GM20431 (cell line): ENCODE measurements around the gene BMPER.

Source experiments
- in situ Hi-C: fragments of 300-500 bp; cut with MseI, MboI; formaldehyde crosslinking; loops from one replicate; pipeline ENCODE4 v1.15.0; 2020; ENCODE audit warnings: low sequenced_read_pairs; ENCODE audit not compliant: unreplicated experiment

The BMPER gene

DNA sequence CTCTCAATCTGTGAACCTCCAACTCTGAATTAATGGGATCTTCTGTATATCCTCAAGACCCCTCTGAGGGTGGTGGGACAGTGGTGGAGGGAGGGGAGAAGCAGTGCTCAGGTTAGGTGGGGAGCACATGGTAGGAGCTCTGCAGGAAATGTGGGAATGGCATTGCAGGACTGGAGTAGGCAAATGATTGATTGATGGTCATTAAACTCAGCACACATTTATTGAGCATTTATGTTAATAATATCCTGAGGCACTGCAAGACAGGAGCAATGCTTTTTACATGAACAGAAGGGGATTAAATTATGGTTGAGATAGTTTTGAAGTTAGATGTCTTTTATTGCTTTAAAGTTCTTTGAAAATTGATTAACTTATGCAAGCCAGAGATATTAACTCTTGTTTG is 14.1 kb downstream of the BMPER start:
- in situ Hi-C loops = no loop called here

DNA sequence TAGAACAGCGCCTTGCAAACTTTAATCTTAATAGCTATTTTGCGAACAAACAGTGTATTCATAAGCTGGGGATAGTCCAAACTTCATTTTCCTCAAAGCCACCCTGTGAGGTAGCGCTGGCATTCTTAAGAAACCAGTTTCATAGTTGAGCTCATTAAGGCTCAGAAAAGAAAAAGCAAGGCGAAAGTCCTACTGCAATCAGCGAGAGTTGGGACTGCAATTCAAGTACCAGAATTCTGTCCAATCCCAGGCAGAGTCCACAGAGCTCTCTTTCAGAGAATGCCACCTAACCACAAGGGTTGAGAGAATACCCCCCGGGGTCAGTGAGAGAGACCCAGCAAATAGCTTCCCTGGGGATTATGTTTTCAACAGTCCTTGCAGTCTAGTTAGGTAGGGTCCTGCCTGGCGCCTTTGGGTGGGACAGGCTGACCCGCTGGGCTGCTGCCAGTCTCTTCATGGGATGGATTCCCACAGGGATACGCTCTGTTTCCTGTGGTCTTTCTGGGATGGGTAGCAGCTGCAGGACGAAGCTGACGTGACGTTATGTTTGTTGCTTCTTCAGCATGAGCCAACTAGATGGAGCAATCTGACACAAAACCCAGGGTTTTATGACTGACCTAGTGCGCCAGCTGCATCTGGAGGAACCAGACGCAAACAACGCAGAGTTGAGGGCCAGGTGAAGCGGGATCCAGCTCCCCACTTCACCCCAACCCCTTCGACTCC is 16.0 kb downstream of the BMPER start:
- in situ Hi-C loops = no loop called here

DNA sequence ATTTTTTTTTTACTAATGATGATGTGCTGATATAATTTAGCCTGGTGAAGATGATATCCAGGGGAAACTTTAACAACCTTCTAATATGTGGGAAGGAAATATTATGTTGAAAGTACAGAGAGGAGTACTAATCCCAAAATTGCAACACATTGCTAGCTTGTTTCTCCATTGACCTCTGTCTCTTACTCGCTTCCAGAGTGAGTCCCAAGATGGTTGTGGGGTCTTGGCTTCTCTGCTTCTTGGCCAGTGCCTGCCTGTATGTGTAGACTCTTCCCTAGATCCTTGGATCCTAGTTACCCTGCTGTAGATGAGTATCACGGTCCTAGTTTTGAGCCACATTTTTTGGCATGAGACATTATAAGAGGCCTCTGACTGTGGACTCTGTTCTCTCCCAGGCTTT is 17.5 kb downstream of the BMPER start:
- in situ Hi-C loops = no loop called here

DNA sequence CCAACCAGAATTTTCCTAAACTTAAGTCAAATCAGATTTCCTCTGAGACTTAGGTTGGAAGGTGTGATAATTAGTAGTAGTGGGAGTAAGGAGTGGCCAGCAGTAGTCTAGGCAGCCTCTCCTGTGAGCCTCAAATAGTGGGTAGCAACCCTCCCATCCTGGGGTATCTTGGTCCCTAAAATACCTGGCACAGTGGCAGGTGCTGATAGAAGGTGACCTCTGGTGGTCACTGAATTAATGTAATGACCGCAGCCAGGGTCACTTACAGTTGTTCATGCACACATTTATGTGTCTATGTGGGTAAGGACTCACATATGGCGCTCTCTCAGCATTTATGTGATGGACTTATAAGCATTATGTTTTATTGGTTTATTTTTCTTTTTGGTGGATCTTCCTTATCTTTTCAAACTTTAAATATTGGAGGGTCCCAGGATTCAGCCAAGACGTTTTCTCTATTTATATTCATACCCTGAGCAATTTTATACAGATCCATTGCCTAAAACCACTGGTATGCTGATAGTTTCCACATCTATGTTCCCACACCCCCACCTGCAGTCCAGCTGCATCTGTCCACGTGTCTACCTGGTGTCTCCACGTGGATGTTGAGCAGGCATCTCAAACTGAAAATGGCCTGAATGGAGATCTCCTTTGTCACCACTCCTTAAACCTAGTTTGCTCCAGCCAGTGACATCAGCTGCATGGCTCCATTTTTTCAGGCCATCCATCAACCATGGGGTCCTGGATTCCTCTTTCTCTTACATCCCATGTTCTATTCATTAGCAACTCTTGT is 18.3 kb downstream of the BMPER start:
- in situ Hi-C loops = no loop called here

DNA sequence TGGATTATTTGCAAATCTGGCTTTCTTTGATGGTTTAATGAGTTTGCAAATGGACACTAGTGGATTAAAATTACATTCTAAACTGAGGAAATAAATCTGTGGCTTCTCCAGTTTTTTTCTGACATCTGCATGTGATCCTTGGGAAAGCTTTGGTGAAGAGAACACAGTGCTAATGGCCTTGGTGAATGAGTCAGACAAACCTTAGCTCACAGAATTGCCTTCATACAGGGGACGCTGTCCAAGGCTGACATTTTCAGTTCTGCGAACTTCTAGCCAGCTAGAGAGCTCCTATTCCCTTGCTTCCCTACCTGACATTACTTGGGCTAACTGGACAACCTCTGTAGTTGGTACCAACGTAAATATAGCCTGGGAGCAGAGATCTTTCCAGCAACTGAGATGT is 21.2 kb downstream of the BMPER start:
- in situ Hi-C loops = no loop called here

DNA sequence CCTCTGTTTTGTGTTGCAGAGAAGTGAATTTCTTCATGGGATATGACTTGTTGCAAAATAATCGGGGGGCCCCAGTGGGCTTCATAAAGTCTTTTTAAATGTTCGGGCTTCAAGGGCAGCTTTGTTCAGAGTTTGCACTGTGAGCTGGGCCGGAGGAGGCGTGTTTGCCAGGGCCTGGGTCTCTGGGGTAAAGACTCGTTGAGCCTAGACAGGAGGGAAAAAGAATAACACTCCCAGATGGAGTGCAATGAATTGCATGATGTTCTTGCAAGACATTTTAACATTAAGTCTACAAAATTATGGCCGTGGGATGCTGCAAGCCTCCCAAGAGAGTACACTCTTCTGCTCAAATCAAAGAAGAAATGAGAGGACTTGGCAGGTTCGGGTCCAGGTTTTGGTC is 23.6 kb downstream of the BMPER start:
- in situ Hi-C loops = no loop called here

DNA sequence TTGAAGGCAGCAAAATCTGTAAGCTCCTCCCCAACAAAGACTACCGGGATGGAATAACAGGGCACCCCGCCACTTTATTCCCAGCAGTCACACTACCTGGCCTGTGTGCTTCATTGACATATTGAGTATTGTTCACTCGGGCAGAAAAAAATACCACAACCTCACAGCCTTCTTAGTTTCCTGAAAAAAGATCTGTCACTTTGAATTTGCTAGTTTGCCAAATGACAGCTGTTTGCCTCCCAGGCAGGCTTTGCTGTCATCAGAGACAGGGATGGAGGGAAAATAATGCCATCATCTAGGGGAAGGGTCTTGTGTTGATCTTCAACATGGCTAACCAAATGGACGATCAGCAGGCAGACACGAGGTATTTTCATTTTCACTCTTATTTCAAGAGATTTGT is 26.9 kb downstream of the BMPER start:
- in situ Hi-C loops = no loop called here

DNA sequence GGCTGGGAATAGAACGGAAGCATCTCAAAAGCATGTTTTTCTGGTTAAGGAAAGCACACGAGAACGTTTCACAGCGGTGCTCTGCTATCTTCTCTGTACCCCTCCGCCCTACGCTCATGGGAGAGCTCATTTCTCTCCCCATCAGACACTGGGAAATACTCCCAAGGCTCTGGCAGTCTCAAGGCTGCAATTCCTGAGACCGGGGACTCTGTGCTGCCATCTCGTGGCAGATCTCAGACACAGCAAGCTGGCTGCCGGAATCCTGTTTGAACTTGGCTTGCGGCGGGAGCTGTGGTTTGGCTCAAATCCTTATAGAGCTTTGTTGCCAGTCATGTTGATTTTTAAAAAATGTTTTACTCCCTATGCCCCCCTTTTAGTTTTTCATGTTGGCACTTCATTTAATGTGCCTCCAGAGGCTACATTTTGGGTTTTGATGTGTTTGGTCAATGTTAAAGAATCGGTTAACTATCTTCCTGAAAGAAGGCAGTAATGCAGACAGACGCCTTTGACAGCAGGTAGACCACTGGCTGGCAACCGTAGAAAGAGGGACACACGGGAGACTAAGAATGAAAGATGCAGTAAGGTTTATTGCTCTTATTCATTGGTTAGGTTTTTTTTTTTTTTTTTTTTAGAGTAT is 27.6 kb downstream of the BMPER start:
- in situ Hi-C loops = no loop called here

DNA sequence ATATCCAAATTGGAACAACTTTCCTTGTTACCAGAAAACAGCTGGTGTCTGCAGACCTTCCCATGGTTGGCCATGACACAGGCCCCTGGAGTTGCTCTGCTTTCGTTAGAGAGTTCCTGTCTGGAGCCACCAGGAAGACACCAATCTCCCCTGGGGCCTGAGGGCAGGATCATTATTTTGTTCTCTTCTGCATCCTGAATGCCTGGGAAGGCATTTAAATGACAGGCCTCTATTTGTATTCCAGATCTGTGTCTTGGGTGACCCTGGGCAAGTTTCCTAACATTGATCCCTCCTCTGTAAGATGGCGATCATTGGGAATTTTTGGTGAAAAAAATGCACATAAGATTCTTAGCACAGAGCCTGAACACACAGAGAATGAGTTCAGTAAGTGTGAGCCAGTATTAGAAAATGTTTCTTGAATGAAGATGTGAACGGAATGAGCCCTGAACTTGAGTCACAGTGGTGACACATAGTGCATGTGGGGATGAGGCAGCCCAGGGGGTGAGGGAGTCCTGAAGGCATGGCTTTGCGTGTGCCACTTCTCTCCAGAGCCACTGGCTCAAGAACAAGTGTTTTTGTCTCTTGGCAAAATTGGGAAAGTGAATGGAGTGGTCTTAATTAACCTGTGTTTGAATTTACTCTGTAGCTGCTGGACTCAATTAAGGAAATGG is 28.4 kb downstream of the BMPER start:
- in situ Hi-C loops = no loop called here

DNA sequence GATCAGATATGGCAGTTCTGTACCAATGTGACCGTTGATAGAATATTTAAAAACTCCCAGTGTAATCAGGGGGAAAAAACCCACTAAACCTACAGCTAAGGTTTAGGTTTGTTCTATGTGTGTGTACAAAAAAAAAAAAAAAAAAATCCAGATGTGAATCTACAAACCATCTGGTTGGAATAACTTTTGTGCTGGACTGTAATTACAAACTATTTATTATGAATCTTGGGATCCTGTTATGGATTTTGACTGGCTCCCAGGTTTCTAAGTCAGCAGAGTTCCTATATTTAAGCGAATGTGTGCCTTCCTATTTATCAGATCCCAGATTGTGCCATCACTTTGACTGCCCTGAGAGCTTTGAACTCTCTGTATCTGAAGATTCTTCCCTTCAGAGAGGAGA is 29.1 kb downstream of the BMPER start:
- in situ Hi-C loops = no loop called here

DNA sequence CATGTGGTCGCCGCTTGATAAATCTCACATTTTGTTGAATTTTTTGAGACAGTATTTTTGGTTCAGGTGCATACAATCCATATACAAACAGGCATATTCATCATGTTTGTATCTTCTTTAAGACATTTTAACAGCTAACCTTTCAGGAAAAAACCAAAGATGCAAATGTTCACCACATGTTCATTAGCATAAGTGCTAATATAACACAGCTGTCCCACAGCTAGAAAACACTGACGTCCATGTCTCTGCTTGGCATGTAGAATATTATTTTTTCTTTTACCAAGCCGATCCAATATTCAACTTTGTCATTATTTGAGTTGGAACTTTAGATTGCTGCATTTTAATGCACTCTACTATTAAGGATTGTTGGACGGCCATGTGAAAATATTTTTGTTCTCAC is 31.2 kb downstream of the BMPER start:
- in situ Hi-C loops = no loop called here

DNA sequence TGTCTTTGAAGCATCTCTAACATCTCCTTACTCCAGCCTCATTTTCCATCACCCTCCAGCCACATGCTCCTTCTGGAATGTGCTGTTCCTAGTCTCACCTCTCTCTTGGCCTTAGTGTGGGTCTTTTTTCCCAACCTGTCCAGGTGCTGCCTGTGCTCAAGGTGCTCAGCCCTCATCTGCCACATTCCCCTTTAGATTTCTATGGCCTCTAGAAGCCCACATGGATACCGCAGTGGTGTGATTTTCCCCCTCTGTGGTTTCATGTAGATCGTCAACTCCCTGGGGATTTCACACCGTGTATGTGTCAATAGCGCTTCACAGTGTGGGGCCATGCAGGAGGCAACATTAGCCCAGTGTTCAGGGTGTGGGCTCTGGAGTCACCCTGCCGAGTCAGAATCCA is 32.5 kb downstream of the BMPER start:
- in situ Hi-C loops = no loop called here

DNA sequence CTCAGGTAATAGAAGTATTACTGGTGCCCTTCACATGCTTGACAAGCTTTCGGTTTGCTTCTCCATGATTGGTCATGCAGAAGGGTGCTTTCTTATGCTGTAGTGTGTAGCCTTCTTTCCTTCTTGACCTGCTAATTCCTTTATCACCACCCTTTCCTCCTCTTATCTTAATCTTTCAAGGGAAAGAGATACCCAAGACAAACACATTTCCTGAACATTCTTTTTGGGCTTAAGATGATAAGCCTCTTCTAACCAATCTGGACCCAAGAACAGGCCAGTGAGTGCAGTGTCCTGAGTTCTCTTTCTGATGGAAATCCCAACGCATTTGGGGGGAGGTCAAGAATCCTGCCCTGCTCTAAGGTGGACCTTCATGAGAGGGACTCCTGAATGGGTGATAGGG is 33.8 kb downstream of the BMPER start:
- in situ Hi-C loops = no loop called here

DNA sequence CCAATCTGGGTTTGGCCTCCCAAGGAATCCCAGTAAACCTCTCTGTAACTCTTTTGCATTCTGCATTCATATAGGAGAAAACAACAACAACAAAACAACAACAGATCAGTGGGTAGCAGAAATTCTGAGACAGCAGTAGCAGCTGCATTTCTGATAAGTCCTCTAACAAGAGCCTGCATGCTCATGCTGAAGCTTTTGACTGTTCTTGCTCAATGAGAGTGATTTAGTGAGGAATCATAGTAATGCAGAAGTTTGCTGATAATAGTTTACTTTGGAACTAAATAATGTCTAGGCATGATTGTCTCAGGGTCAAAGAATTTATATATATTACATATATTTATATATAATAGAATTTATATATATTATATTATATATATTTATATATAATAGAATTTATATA is 35.2 kb downstream of the BMPER start:
- in situ Hi-C loops = no loop called here

DNA sequence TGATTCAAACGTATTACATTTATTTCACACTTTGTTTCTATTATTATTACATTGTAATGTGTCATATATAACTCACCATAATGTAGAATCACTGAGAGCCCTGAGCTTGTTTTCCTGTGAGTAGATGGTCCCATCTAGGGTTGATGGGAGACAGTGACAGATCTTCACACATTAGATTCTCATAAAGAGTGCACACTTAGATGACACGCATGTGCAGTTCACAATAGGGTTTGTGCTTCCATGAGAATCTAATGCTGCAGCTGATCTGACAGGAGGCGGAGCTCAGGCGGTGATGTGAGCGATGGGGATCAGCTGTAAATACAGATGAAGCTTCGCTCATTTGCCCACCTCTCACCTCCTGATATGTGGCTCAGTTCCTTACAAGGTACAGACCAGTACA is 36.1 kb downstream of the BMPER start:
- in situ Hi-C loops = no loop called here

DNA sequence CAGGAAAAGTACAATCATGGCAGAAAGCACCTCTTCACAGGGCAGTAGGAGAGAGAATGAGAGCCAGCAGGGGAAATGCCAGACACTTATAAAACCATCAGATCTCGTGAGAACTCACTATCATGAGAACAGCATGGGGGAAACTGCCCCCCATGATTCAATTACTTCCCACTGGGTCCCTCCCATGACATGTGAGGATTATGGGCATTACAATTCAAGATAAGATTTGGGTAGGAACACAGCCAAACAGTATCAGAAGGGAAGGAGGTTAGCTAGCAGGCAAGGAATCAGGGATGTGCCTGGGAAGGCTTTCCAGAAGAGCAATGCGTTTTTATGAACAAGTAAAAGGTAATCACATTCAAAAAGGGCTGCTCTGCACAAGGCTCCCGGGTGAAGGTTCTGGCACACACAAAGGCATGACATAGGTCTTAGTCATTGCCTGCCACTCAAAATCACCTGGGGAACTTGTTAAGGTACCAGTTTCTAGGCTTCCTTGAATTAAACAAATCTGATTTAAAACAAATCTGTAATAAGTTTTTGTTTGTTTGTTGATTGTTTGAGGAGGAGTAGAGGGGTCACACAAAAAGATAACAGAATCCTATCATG is 40.9 kb downstream of the BMPER start:
- in situ Hi-C loops = no loop called here

DNA sequence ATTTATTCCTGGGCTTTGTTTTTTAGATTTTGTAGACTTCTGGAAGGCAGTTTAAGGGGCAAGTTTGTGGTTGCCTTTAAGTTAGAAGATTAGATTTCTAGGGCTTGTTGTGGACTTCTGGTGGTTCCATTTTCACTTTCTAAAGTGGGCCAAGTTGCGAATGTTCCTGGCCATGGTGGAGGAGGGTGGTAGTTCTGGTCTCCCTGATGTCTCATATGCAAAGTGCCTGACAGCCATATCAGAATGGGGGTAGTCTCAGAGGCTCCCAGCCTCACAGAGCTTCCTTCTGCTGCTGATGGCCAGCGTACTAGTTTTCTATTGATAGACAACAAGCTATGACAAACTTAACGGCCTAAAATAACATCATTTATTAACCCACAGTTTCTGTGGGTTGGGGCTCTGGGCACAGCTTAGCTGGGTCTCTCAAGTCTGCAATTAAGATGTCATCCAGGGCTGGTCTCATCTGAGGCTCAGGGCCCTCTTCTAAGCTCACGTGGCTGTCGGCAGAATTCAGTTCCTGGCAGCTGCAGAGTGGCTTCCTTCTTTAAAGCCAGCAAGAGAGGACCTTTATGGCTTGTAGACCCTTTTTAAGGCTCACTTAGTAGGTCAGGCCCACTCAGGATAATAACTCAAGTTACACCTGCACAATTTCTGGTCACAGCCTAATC is 44.8 kb downstream of the BMPER start:
- in situ Hi-C loops = no loop called here

DNA sequence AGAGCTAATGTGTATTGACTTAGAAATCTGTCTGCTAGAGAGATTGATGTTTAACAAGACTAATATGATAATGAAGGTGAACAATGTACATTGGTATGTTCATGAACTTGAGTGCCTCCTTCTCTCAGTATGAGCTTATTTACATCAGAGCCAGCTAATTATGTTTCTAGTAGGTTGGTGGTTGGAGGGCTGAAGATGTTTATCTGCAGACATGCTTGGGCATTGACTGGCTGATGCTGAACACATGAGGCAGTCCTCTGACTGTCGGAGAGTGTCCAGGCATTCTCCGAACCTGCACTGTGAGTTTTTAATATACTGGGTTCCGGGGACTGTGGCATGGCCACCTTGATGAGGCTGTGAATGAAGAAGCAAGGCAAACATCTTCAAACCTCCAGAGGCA is 47.5 kb downstream of the BMPER start:
- in situ Hi-C loops = no loop called here

DNA sequence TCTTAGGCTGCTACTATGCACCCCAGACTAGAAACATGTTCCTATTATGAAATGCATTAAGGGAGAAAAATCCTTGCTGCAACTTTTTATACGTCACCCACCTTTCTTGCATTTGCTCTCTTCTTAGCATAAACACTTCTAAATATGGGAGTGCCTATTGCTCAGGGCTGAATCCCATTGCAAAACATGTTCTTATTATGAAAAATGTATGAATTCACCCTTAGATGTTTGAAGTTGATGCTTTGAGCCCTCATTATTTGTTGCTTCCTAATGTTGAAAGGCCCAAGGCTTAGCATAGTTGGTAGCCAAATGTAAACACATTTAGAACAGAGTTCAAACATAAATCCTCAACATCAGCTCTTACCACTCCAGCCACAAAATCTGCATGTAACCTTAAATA is 52.8 kb downstream of the BMPER start:
- in situ Hi-C loops = no loop called here

DNA sequence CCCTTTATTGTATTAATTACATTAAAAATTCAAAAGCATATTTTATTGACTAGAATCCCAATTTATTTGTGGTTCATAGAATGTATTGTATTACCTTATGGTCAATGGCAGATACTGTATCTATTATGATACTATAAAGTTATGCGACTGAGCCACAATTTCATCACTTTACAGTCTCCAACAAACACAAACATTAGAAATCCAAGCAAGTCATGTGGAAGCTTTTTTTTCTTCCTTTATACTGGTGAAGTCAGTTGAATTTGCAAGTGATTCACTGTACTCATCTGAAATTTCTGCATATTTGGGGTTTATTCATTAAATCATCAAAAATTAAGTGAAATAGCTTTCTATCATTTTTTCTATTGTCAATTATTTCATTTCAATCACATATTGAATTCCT is 54.3 kb downstream of the BMPER start:
- in situ Hi-C loops = no loop called here
